Lower leg skin (tissue), 3 donors: ENCODE results near the gene UBR7.

Experiments
- CTCF ChIP-seq, 3 donors: fragments of 450-650 bp; IDR thresholded peaks; one replicate each; pipeline ENCODE4 v1.5.1; 2016; ENCODE audit warnings: antibody characterized with exemption in 3 of 3, mild to moderate bottlenecking in 3 of 3, moderate library complexity in 2 of 3
- POLR2A ChIP-seq, 2 donors: fragments of 450-650 bp; IDR thresholded peaks; one replicate each; pipeline ENCODE4 v1.6.1; 2016 to 2017; ENCODE audit warnings: antibody characterized with exemption in 2 of 2, mild to moderate bottlenecking in 1 of 2, moderate library complexity in 1 of 2

- no peak for TF ChIP-seq CTCF (IDR thresholded peaks at IDR 0.05)
- TF ChIP-seq POLR2A (IDR thresholded peaks at IDR 0.05) = peak in 1 of 2 donors; percentile 16
These were observed 22.4 kb upstream of the UBR7 start, which contains the start of the genes LYSET and MOAP1 for GRCh38 chr14:93184391-93185348.
